HEK293 (cell line): ENCODE measurements around the gene ATRNL1.

ENCODE experiments used
- BCL11A ChIP-seq: fragments of 450-650 bp; formaldehyde crosslinking; IDR thresholded peaks from 2 replicates; pipeline ENCODE4 v1.5.1; 2016; ENCODE audit warnings: low read depth, missing biosample characterization, missing genetic modification characterization
- CTCF ChIP-seq: fragments of 450-650 bp; formaldehyde crosslinking; IDR thresholded peaks from 2 replicates; pipeline ENCODE4 v1.5.1; 2016; ENCODE audit warnings: missing biosample characterization, missing genetic modification characterization
- PRDM4 ChIP-seq: fragments of 450-650 bp; formaldehyde crosslinking; IDR thresholded peaks from 2 replicates; pipeline ENCODE4 v1.5.1; 2017; ENCODE audit warnings: missing biosample characterization, missing genetic modification characterization
- ZBTB11 ChIP-seq: fragments of 450-650 bp; formaldehyde crosslinking; conservative IDR thresholded peaks from 2 replicates; pipeline ENCODE4 v1.5.1; 2016; ENCODE audit warnings: low read depth, missing biosample characterization, missing genetic modification characterization
- ZNF174 ChIP-seq: fragments of 450-650 bp; formaldehyde crosslinking; IDR thresholded peaks from 2 replicates; pipeline ENCODE4 v1.5.0; 2017; ENCODE audit warnings: missing biosample characterization, mild to moderate bottlenecking, missing genetic modification characterization
- ZNF211 ChIP-seq: fragments of 450-650 bp; formaldehyde crosslinking; IDR thresholded peaks from 2 replicates; pipeline ENCODE4 v1.5.1; 2016; ENCODE audit warnings: low read depth, missing biosample characterization, missing genetic modification characterization
- ZSCAN18 ChIP-seq: fragments of 450-650 bp; formaldehyde crosslinking; IDR thresholded peaks from 2 replicates; pipeline ENCODE4 v1.5.1; 2016; ENCODE audit warnings: missing biosample characterization, missing genetic modification characterization

GRCh38 chr10:115503546-115503945 is 410.4 kb downstream of the ATRNL1 start:
- TF ChIP-seq ZNF211 (tag by site-specific recombination) (no peak), ZNF174 (tag by site-specific recombination) (no peak), CTCF (tag by site-specific recombination) (no peak), BCL11A (tag by site-specific recombination) (no peak), PRDM4 (tag by site-specific recombination) (no peak), ZBTB11 (tag by site-specific recombination) (no peak), ZSCAN18 (tag by site-specific recombination) (no peak)
